Daoy (cell line): ENCODE results near the gene CLCN4. TPM values are rescaled to one million over a fixed set of nuclear protein-coding genes. Genes with fewer than 3 reads are reported as not detected.

Experiments used
- DNase-seq: peaks from one replicate; pipeline ENCODE4 v3.0.0-alpha.2; 2015; ENCODE audit warnings: low read depth
- total RNA-seq: library from RNA; depleted of rRNA; stranded (reverse); fragments of >200 nt; shearing (Covaris generic); gene quantifications from 2 replicates; pipeline ENCODE4 v1.2.3, GENCODE V29; 2014; rRNA removed

CLCN4 gene
- total RNA-seq, 1 experiment from 2014 or later: 8.8 TPM

GRCh38 chrX:10243106-10243505 is 86.3 kb downstream of the CLCN4 start:
- DNase-seq: no peak

- no peak for DNase-seq
Observed at GRCh38 chrX:10244915-10245622, 88.3 kb downstream of the CLCN4 start.

GRCh38 chrX:10245886-10246285 is 89.1 kb downstream of the CLCN4 start:
- DNase-seq: no peak

- DNase-seq: no peak
Observed at GRCh38 chrX:10246297-10246696, 89.5 kb downstream of the CLCN4 start.

GRCh38 chrX:10246846-10247245 is 90.1 kb downstream of the CLCN4 start:
- no peak for DNase-seq

GRCh38 chrX:10254739-10255138 is 98.0 kb downstream of the CLCN4 start:
- DNase-seq: peak; percentile 7

- DNase-seq: no peak
Observed at GRCh38 chrX:10259716-10260115, 102.9 kb downstream of the CLCN4 start.

- DNase-seq: no peak
Observed at GRCh38 chrX:10265775-10266174, 109.0 kb downstream of the CLCN4 start.

- no peak for DNase-seq
Observed at GRCh38 chrX:10278716-10279115, 121.9 kb downstream of the CLCN4 start.

- DNase-seq: no peak
Observed at GRCh38 chrX:10280071-10280470, 123.3 kb downstream of the CLCN4 start.

- no peak for DNase-seq
Observed at GRCh38 chrX:10282490-10282889, 125.7 kb downstream of the CLCN4 start.

GRCh38 chrX:10286195-10286594 is 129.4 kb downstream of the CLCN4 start:
- DNase-seq: no peak

Other genes with a start within 250 kb of the CLCN4 start
- gene CLDN34, start 189.6 kb upstream of the CLCN4 start, total RNA-seq: not detected in 2 replicates